Measurements from ENCODE around the gene CFAP161. TPM values are rescaled to one million over a fixed set of nuclear protein-coding genes. Genes with fewer than 3 reads are reported as not detected.
"Not testable (repeated sequence)": the region's sequence is repeated elsewhere in the genome, so short reads cannot be mapped to it uniquely, and the experiment has no call there.

The CFAP161 gene
- polyA plus RNA-seq, 1 of the 3 experiments (the other 2 are of a cell fraction) = 0.03 TPM

- Histone ChIP-seq H3K9ac (no peak overlapping the region), H3K4me3 (ENCODE audit: low read depth in 2 of 2, low read length in 1 of 2) (no peak overlapping the region), H4K20me1 (ENCODE audit: insufficient read depth) (no peaks in the 10 kb centered on the region), H3K27me3 (ENCODE audit: insufficient read depth) (no peaks in the 10 kb centered on the region; the same call in 1 of the 2 replicates), H3K79me2 (ENCODE audit: insufficient read depth) (no peaks in the 10 kb centered on the region), H3K36me3 (replicated peaks in 1 of 2; ENCODE audit: control insufficient read depth in 1 of 2, insufficient read depth in 2 of 2, low read length in 1 of 2) (no peaks in the 10 kb centered on the region), H3K9me3 (no peaks in the 10 kb centered on the region), H3K9me2 (no peaks in the 10 kb centered on the region), H3F3A (replicated peaks; ENCODE audit: insufficient read depth) (no peaks in the 10 kb centered on the region), H2AFZ (ENCODE audit: low read depth) (no peak overlapping the region), H3K27ac (ENCODE audit: low read depth in 2 of 2, low read length in 1 of 2) (peak overlapping the region in 1 of 2 experiments; percentile 7; a peak in 1 of 4 replicates), H3K4me1 (ENCODE audit: control insufficient read depth in 1 of 2, insufficient read depth in 2 of 2, low read depth in 1 of 2, low read length in 1 of 2) (no peaks in the 10 kb centered on the region), H3K4me2 (no peak overlapping the region)
- WGBS (ENCODE audit: low lambda C conversion rate) = 8% methylated on average over 3 of the region's 3 CpGs
- no peak for DNase-seq
- POLR2A ChIA-PET = no interaction called here
- CTCF ChIA-PET = interaction anchor here (1.7 to 7.3 kb wide), 3 partner anchors 21 to 139 kb away, joined by 5 to 49 read pairs (median 6); no protein-coding TSS in a partner anchor
- TF ChIP-seq CTCF (IDR thresholded peaks at IDR 0.05) (no peak), RCOR1 (IDR thresholded peaks at IDR 0.05; ENCODE audit: low read length) (peak; percentile 20; the same call in 1 of the 2 replicates)
Observed at GRCh38 chr15:81126892-81127291, 7.2 kb upstream of the CFAP161 start.

GRCh38 chr15:81141478-81141877 lies 7.4 kb downstream of the CFAP161 start:
- CTCF ChIA-PET = interaction anchor here (3.6 to 5.8 kb wide), 2 partner anchors 14 to 125 kb away, joined by 18 to 30 read pairs; no protein-coding TSS in a partner anchor
- H3K9me2 ChIP-seq; H3K9me3 ChIP-seq; POLR2A ChIA-PET; H3K36me3 ChIP-seq (replicated peaks in 1 of 2; ENCODE audit: control insufficient read depth in 1 of 2, insufficient read depth in 2 of 2, low read length in 1 of 2); H3K4me1 ChIP-seq (ENCODE audit: control insufficient read depth in 1 of 2, insufficient read depth in 2 of 2, low read depth in 1 of 2, low read length in 1 of 2); H4K20me1 ChIP-seq (ENCODE audit: insufficient read depth); DNase-seq; H3K9ac ChIP-seq; H3F3A ChIP-seq (replicated peaks; ENCODE audit: insufficient read depth); H3K4me3 ChIP-seq (ENCODE audit: low read depth in 2 of 2, low read length in 1 of 2); H3K27me3 ChIP-seq (ENCODE audit: insufficient read depth); H3K27ac ChIP-seq (ENCODE audit: low read depth in 2 of 2, low read length in 1 of 2); H3K4me2 ChIP-seq; H2AFZ ChIP-seq (ENCODE audit: low read depth); H3K79me2 ChIP-seq (ENCODE audit: insufficient read depth): not testable (repeated sequence)
- WGBS (ENCODE audit: low lambda C conversion rate) = 54% methylated on average over 6 of the region's 6 CpGs

GRCh38 chr15:81146006-81146405 lies 11.9 kb downstream of the CFAP161 start:
- no peaks in the 10 kb centered on the region for H3K79me2 ChIP-seq (ENCODE audit: insufficient read depth)
- H3K9me3 ChIP-seq = no peaks in the 10 kb centered on the region
- H3K4me2 ChIP-seq = no peak overlapping the region
- POLR2A ChIA-PET = no interaction called here
- no peaks in the 10 kb centered on the region for H3K9me2 ChIP-seq
- WGBS (ENCODE audit: low lambda C conversion rate) = 43% methylated on average over 1 of the region's 1 CpG
- no peaks in the 10 kb centered on the region for H3F3A ChIP-seq (replicated peaks; ENCODE audit: insufficient read depth)
- no peak for DNase-seq
- H3K4me3 ChIP-seq (ENCODE audit: low read depth in 2 of 2, low read length in 1 of 2) = no peak overlapping the region
- CTCF ChIA-PET = interaction anchor here (2.9 to 17.5 kb wide), 2 partner anchors 10 to 120 kb away, joined by 12 to 395 read pairs; no protein-coding TSS in a partner anchor
- H3K9ac ChIP-seq = no peak overlapping the region
- no peak overlapping the region for H2AFZ ChIP-seq (ENCODE audit: low read depth)
- peaks cover 0 to 5% of the 10 kb centered on the region in 2 experiments; a peak in 2 of 4 replicates for H3K4me1 ChIP-seq (ENCODE audit: control insufficient read depth in 1 of 2, insufficient read depth in 2 of 2, low read depth in 1 of 2, low read length in 1 of 2)
- H3K27me3 ChIP-seq (ENCODE audit: insufficient read depth) = 0 out of 2 replicates have a peak, but pooled peaks cover 7% of the 10 kb centered on the region
- H4K20me1 ChIP-seq (ENCODE audit: insufficient read depth) = no peaks in the 10 kb centered on the region
- H3K27ac ChIP-seq (ENCODE audit: low read depth in 2 of 2, low read length in 1 of 2) = no peak overlapping the region
- no peaks in the 10 kb centered on the region for H3K36me3 ChIP-seq (replicated peaks in 1 of 2; ENCODE audit: control insufficient read depth in 1 of 2, insufficient read depth in 2 of 2, low read length in 1 of 2)
- TF ChIP-seq ELF1 (IDR thresholded peaks at IDR 0.05) (no peak), CTCF (IDR thresholded peaks at IDR 0.05) (no peak), FOXM1 (IDR thresholded peaks at IDR 0.05; ENCODE audit: low read depth) (no peak), CHD2 (IDR thresholded peaks at IDR 0.05; ENCODE audit: low read length, partially characterized antibody) (no peak), RFX5 (IDR thresholded peaks at IDR 0.05; ENCODE audit: low read length) (no peak), FOXJ3 (CRISPR knock-in tag; IDR thresholded peaks at IDR 0.05) (no peak), GABPA (IDR thresholded peaks at IDR 0.05; ENCODE audit: low read depth) (no peak), EZH2phosphoT487 (IDR thresholded peaks at IDR 0.05; ENCODE audit: borderline replicate concordance, low read depth) (no peak), NRF1 (IDR thresholded peaks at IDR 0.05; ENCODE audit: low read depth, low read length) (no peak), RCOR1 (IDR thresholded peaks at IDR 0.05; ENCODE audit: low read length) (no peak)
- TF ChIP-seq, protein P1, sequence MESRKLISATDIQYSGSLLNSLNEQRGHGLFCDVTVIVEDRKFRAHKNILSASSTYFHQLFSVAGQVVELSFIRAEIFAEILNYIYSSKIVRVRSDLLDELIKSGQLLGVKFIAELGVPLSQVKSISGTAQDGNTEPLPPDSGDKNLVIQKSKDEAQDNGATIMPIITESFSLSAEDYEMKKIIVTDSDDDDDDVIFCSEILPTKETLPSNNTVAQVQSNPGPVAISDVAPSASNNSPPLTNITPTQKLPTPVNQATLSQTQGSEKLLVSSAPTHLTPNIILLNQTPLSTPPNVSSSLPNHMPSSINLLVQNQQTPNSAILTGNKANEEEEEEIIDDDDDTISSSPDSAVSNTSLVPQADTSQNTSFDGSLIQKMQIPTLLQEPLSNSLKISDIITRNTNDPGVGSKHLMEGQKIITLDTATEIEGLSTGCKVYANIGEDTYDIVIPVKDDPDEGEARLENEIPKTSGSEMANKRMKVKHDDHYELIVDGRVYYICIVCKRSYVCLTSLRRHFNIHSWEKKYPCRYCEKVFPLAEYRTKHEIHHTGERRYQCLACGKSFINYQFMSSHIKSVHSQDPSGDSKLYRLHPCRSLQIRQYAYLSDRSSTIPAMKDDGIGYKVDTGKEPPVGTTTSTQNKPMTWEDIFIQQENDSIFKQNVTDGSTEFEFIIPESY (IDR thresholded peaks at IDR 0.05; ENCODE audit: borderline replicate concordance, low read depth) = no peak
- TF ChIP-seq, protein P2, sequence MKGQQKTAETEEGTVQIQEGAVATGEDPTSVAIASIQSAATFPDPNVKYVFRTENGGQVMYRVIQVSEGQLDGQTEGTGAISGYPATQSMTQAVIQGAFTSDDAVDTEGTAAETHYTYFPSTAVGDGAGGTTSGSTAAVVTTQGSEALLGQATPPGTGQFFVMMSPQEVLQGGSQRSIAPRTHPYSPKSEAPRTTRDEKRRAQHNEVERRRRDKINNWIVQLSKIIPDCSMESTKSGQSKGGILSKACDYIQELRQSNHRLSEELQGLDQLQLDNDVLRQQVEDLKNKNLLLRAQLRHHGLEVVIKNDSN (IDR thresholded peaks at IDR 0.05; ENCODE audit: borderline replicate concordance, low read depth) = no peak
- TF ChIP-seq, protein P3, sequence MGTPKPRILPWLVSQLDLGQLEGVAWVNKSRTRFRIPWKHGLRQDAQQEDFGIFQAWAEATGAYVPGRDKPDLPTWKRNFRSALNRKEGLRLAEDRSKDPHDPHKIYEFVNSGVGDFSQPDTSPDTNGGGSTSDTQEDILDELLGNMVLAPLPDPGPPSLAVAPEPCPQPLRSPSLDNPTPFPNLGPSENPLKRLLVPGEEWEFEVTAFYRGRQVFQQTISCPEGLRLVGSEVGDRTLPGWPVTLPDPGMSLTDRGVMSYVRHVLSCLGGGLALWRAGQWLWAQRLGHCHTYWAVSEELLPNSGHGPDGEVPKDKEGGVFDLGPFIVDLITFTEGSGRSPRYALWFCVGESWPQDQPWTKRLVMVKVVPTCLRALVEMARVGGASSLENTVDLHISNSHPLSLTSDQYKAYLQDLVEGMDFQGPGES (IDR thresholded peaks at IDR 0.05; ENCODE audit: low read depth, low read length) = no peak

Data from SK-N-SH (cell line).